HCEC 1CT (cell line): ENCODE measurements around the gene TATDN2.

Experiments used
- DNase-seq: peaks from one replicate; pipeline ENCODE4 v3.0.0-alpha.2; 2017

The TATDN2 gene, protein sequence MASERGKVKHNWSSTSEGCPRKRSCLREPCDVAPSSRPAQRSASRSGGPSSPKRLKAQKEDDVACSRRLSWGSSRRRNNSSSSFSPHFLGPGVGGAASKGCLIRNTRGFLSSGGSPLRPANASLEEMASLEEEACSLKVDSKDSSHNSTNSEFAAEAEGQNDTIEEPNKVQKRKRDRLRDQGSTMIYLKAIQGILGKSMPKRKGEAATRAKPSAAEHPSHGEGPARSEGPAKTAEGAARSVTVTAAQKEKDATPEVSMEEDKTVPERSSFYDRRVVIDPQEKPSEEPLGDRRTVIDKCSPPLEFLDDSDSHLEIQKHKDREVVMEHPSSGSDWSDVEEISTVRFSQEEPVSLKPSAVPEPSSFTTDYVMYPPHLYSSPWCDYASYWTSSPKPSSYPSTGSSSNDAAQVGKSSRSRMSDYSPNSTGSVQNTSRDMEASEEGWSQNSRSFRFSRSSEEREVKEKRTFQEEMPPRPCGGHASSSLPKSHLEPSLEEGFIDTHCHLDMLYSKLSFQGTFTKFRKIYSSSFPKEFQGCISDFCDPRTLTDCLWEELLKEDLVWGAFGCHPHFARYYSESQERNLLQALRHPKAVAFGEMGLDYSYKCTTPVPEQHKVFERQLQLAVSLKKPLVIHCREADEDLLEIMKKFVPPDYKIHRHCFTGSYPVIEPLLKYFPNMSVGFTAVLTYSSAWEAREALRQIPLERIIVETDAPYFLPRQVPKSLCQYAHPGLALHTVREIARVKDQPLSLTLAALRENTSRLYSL

DNA sequence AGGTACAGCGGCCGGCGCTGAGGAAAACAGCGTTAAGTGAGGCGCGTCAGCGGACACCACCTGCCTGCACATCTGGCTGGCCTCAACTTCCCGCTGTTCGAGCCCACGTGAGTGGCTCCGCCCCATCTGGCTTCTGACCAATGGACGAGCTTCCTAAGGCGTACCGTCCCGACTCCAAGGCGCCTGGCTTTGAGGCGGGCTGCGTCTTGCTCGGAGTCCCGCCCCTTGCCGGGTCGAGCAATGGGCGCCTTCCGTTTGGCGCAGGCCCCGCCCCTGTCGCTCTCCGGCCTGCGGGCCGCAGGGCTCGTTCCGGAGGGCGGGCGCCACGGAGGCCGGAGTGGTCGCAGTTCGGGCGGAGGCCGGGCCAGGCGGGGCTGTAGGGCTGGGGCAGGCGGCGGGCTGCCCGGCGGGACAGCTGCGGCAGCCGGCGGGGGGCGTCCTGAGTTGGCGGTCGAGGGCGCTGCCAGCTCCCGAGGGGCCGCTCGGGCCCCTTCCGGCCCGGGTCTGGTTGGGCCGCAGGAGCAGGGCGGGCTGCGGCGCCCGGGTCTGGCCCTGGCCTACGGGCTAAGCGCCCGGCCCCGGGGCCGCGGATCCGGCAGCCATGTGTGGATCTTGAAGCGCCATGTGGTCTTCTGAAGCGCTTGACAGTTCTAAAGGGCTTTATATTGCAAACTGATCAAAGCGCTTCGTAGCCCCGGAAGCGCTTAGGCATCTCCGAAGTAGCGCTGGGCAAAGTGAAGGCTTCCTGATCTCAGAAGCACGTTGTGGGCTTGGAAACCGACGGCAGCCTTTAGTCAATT is at the start of gene TATDN2:
Gene TATDN2, plus strand, starts transcription at position 276 of the 800 bp plus-strand sequence. CDS start 742 bp downstream, outside the sequence.
- DNase-seq = peak; percentile 95

DNA sequence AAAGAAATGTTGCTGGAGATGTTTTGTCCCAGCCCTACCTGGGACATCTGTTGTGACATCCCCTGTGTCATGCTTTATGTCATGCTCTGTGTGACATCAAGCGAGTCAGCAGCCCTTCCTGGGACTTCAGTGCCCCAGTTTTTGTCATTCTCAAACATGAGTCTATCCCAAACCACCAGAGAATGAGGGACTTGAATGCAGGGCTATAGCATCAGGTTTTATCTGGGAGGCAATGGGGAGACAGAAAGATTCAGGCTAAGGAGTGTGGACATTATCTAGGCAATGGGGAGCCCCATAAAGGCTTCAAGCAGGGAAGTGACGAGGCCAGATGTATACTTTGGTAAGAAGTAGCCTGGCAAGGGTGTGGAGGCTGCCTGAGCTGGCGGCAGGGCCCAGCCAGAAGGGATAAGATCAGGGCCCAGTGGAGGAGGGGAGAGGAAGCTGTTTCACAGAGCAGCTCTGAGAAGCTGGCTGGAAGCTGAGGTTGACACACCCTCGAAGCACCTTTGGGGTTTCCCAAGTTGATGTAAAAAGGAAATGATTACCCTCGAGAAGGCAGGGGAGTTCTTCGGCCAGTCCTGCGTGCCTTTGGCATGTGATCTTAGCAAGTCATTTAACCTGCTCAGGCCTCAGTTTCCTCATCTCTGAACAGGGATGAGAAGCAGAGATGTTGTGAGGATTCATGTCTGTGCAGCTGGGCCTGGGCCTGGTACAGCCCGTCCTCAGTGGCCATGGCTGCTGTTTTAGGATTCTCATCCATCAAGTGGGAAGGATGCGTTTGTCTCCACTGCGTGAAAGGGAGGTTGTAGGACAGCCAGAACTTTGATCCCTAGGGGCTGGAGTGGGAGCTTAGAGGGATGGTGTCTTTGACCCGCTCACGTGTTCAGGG is 49.3 kb upstream of the TATDN2 start:
- peak; percentile 32 for DNase-seq

GRCh38 chr3:10204921-10205320 is 43.3 kb upstream of the TATDN2 start:
- peak; percentile 4 for DNase-seq

DNA sequence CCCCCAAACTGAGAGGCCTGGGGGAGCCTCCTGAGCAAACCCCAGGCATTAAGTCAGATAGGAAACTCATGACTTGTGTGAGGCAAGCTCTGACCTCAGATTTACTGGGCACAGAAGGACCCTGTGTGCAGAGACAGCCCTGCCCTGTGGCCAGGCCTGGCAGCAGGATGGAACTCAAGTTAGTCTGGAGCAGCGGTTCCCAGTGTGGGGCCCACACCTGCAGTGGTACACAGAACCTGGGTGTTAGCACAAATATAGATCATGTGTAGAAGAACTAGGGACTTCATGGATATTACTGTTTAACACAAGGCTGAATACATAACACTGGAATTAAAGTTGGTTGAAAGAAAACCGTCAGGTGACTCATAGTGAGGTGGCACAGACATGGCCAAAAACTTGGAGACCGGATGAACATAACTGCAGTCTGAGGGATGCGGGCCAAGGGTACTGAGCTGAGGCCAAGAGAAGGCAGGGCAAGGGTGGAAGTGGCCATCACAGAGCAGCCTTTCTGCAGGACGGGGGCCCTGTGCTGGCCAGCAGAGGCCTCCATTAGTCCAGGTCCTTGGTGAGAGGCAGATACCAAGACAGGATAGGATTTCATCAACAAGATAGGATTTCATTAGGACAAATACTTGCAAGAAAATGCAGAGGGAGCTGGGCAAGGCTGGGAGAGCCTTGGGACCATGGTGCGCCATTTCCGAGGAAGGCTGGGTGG is 42.7 kb upstream of the TATDN2 start:
- peak; percentile 95 for DNase-seq

- DNase-seq = no peak
These were observed 42.1 kb upstream of the TATDN2 start for GRCh38 chr3:10206166-10206511.

DNA sequence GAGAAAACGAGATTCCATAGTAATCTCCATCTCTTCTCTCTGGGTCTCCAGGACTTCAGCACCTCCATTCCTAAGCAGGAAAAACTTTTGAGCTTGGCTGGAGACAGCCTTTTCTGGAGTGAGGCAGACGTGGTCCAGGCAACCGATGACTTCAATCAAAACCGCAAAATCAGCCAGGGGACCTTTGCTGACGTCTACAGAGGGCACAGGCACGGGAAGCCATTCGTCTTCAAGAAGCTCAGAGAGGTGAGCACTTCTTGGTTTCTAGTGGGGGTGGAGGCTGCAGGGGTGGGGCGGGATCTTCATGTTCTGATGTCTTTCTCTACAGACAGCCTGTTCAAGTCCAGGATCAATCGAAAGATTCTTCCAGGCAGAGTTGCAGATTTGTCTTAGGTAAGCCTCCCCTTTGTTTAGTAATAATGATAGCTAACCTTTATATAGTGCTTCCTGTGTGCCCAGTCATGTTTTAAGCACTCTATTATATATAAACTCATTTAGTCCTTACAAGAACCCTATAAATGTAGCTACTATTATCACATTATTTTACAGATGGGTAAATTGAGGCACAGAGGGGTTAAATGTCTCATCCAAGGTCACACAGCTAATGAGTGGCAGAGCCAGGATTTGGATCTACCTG is 35.0 kb upstream of the TATDN2 start:
- DNase-seq = no peak

- no peak for DNase-seq
These were observed 32.5 kb upstream of the TATDN2 start for GRCh38 chr3:10215578-10216368.

DNA sequence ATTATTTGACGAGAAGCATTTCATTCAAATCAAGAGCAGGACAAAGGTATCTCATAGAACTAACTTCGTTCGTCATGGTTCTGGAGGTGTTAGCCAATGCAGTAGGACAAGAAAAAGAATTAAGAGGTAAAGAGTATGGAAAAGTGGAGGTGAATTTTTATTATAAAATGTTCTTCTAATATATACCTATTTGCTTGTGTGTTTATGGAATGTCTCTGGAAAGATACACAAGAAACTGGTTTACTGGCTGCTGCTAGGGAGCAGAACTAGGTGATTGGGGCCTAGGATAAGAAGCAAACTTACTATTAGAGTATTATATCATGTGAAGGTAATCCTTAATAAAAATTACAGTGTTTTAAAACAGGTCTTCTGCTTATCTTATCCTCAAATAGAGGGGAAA is 30.9 kb upstream of the TATDN2 start:
- no peak for DNase-seq

GRCh38 chr3:10219737-10220136 is 28.5 kb upstream of the TATDN2 start:
- DNase-seq = no peak

- DNase-seq = peak; percentile 18
These were observed 24.3 kb upstream of the TATDN2 start for GRCh38 chr3:10223676-10224639.

- peak; percentile 63 for DNase-seq
These were observed 23.2 kb upstream of the TATDN2 start for GRCh38 chr3:10224794-10225665.

GRCh38 chr3:10226293-10226692 is 22.0 kb upstream of the TATDN2 start:
- no peak for DNase-seq

DNA sequence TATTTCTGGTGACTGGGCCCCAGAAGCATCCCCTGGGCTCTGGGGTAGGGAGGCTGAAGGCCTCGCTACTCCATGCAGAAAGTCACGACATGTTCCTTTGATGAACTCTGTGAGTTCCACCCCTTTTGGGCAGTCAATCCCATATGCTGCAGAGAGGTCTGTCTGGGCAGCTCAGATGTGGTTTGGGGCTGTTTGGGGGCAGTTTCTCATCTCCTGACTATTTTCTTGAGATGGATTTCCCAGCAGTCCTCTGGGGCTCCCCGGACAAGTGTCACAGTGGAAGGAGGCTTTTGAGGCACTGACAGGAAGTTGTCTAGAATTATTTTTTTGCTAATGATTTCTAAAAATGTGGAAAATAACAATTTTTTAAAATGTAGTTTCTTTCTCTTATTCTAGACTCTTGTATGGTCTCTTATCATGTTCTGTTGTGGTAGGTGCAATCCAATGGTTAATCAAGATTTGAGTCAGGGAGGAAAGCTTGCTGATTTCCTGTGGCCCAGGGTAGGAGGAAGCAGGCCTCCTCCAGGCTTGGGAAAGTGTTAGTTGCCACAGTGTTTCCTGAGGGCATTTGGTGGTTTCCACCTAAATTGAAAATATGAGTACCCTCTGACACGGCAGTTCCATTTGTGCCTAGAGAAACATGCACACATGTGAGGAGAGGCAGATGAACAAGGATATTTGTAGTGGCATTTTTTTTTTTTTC is 19.9 kb upstream of the TATDN2 start:
- DNase-seq = no peak

DNA sequence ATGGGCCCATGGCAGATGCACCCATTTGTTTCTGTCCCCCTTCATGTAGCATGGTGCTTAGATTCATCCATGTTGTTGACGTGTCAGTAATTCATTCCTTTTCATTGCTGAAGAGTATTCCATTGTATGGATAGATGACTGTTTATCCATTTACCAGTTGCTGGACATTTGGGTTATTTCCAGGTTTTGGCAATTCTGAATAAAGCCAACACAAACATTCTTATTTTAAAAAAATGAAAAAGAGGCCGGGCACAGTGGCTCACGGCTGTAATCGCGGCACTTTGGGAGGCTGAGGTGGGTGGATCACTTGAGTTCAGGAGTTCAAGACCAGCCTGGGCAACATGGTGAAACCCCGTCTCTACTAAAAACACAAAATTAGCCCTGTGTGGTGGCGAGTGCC is 18.7 kb upstream of the TATDN2 start:
- no peak for DNase-seq

- DNase-seq = no peak
These were observed 16.1 kb upstream of the TATDN2 start for GRCh38 chr3:10232137-10232536.

GRCh38 chr3:10233988-10234387 is 14.3 kb upstream of the TATDN2 start:
- no peak for DNase-seq

GRCh38 chr3:10234526-10235230 is 13.6 kb upstream of the TATDN2 start:
- DNase-seq = no peak
